ENCODE data around the gene B3GNT3.

DNA sequence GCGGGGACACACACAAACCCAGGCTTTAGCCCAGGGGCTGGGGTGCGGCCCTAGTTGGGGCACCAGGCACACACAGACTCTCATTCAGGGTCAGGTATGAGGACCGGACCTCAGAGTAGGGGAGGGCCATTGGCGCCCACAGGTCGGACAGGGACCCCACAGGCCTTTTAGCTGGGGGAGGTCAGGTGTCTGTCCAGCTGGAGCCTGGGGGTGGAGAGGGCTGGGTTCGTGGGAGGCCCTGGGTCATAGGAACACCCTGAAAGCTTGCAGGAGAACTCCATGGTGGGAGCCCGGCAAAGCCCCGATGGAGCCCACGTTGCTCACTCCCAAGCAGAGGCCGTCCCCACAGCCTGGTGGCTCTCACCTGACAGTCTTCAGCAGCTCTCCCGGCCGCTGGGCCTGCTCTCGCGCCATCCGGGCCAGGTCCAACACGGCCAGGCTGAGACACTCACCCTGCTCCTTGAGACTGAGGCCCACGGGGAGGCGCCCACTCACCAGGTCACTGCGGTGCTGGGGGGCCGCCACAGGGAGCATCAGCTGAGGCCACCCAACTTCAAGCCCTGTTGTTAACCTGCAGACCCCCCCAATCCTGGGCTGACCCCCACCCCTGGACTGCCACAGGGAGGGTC lies 47.8 kb downstream of the B3GNT3 start:
- TF ChIP-seq CTCF (IDR thresholded peaks at IDR 0.05) (no peak), POLR2A (IDR thresholded peaks at IDR 0.05) (no peak)
